HG03520 (cell line): ENCODE measurements around the gene XKR8.

Experiments used
- ATAC-seq: cut with Tn5 transposase; IDR thresholded peaks from one replicate; pipeline ENCODE4 v1.9.1; 2021; ENCODE audit warnings: mild to moderate bottlenecking, moderate library complexity; ENCODE audit not compliant: unreplicated experiment

Gene XKR8

GRCh38 chr1:27959792-27960603 lies at the start of gene XKR8:
Gene XKR8 (plus strand): TSS chr1:27959973. CDS start chr1:27960070, 97 bp downstream.
- no peak for ATAC-seq

- no peak for ATAC-seq
Observed at GRCh38 chr1:27912429-27912828, 47.3 kb upstream of the XKR8 start.

GRCh38 chr1:27915082-27915575 lies 44.6 kb upstream of the XKR8 start:
- ATAC-seq, result no peak

DNA sequence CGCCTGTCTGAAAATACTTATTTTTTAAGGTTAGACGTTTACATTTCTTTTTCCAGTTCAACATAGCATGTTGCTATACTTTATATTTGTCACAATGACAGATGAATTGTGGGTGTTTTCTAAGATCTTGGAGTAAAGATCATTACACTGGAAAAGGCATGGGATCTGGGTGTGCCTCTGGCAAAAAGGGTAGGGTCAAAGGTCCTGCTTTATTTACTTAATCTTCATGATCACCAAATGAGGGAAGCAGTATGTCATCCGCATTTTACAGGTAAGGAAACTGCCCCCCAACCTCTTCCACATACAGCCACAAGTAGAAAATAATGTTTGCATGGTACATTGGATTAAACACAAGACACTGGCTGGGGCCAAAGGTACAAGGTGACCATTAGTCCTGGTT lies 37.5 kb upstream of the XKR8 start:
- ATAC-seq, result no peak

DNA sequence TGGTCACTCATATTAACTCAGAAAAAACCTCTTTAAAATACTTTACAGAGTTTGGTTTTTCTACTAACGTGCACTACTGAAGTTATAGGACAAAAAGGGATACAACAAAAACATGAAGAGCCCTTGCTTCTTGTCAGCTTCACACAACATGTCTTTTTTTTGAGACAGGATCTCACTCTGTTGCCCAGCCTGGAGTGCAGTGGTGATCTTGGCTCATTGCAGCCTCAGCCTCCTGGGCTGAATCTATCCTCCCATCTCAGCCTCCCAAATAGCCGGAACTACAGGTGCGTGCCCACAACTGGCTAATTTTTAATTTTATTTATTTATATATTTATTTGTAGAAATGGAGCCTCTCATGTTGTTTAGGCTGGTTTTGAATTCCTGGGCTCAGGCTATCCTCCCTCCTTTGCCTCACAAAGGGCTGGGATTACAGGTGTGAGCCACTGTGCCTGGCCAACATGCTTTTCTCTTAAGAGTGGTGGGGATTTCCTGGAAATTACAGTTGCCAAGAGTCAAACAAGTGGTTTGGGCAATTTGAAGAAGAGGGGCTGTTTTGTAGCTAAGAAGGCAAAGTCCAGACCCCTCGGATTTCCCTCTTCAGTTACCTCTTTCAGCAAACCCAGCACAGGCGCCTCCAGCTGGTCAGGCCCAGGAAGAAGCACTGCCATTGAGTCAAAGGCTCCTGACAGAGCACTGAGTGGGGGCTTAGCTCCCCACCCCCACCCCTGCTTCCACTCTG lies 31.4 kb upstream of the XKR8 start:
- no peak for ATAC-seq

DNA sequence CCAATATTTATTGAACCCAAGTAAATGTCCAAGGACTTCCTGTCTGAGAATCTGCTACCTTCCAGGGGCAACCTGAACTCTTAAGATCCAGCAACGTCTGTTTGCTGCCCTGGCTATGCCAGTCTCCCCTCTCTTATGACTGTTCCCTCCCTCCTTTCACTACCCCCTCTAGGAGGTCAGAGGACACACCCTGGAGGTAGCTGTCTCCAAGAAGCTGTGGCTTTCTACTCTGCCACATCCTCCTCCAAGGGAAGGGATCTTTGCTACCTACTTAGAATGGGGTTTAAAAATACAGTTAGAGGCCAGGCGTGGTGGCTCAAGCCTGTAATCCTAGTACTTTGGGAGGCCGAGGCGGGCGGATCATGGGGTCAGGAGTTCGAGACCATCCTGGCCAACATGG lies 28.6 kb upstream of the XKR8 start:
- ATAC-seq, result no peak

GRCh38 chr1:27931759-27932158 lies 28.0 kb upstream of the XKR8 start:
- no peak for ATAC-seq

DNA sequence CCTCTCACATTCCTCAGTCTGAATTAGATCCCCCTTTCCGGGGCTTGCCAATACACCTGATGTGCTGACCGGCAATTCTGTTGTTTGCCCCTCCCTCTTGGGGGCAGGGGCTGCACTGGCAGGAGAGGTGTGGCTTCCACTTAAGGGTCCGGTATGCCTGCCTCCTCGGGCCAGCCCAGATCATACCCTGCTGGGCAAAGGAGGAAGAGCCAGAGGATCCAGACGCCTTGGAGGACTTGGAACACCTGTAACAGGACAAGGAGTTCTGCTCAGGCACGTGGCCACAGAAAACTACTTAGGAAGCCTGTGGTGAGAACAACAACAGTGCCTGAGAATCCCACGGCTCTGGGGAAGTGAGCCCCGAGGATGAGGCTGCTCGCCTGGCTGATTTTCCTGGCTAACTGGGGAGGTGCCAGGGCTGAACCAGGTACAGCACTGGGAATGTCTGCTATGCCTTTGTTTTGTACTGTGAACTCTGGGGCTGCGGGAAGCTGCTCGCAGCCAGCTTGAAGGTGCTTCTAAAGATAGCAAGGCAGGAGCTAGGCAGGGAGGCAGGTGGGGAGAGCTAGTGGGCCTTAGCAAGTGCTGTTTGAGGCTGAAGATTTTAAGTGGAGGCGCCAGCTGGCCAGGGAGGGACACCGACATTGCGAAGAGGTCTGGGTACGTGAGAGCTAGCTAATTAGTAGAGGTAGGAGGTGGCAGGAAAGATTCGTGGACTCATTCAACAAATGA lies 24.8 kb upstream of the XKR8 start, which contains the start of gene SMPDL3B:
TSS of gene SMPDL3B (plus strand) at position 183 of the 732 bp plus-strand sequence. CDS start at position 367, 184 bp downstream.
- ATAC-seq, result no peak

GRCh38 chr1:27935721-27936120 lies 24.1 kb upstream of the XKR8 start:
- ATAC-seq, result no peak

DNA sequence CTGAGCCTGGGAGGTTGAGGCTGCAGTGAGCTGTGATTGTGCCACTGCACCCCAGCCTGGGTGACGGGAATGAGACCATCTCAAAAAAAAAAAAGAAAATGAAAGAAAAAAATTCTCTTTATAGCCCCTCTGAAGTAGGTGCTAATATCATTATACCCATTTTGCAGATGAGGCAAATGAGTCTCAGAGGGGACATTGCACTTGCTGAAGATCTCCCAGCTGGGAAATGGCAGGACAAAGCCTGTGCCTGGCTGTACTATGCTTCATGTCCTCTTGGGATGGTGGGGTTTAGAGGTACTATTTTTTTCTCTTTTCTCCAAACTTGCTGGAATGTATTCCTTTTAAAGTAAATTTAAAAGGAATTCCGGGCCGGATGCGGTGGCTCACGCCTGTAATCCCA lies 23.4 kb upstream of the XKR8 start:
- ATAC-seq, result no peak

DNA sequence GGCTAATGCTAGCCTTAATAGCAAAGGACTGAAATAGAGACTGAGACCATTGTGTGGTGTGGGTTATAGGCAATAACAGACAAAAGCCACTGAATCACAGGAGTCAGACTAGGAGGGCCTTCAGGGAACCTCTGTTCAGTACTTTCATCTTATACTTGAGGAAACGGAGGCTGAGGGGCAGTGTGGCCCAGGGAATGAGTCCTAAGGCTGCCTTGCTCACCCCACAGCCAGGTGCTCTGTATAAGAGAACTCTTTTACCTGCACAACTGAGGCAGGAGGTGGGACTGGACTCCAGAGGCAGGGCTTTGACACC lies 22.3 kb upstream of the XKR8 start:
- no peak for ATAC-seq

DNA sequence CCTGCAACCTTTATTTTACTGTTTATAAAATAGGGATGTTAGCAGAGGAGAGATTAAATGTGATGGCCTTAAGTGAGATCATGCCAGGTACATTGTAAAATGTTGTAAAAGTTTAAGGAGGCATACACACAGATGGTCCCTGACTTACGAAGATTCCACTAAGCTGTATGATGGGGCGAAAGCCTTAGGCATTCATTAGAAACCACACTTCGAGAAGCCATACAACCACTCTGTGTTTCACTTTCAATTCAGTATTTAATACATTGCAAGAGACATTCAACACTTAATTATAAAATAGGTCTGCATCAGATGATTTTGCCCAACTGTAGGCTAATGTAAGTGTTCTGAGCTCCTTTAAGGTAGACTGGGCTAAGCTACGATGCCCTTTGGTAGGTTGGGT lies 21.3 kb upstream of the XKR8 start:
- no peak for ATAC-seq

- ATAC-seq, result no peak
Observed at GRCh38 chr1:27940297-27940696, 19.5 kb upstream of the XKR8 start.

DNA sequence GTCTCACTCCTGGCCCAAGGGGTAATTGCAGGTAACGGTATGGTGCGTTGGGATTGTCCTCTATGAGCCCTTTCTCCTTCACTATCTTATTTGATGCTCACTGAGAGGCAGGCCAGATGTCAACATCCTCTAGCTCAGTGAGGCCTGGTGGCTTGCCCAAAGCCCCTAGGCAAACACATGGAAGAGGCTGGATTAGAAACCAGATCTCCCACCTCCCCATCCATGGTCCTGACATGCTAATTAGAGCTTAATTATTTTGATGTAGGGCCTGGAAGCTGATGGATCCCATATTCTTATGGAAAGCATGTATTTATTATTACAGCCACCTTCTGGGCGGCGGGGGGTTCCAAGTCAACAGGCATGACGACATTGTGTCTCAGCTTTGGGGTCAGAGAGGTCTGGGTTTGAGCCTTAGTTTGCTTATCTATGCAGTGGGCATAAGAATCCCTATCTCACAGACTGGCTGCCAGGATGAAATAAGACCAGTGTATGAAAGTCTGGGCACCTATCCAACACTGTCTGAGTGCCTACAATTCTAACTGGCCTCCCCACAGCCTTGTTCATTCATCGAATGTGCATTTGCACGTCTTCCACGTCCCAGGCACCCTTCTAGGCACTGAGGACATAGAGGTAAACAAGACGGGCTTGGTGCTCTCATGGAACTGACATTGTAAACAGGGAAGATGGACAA lies 18.8 kb upstream of the XKR8 start:
- ATAC-seq, result no peak

DNA sequence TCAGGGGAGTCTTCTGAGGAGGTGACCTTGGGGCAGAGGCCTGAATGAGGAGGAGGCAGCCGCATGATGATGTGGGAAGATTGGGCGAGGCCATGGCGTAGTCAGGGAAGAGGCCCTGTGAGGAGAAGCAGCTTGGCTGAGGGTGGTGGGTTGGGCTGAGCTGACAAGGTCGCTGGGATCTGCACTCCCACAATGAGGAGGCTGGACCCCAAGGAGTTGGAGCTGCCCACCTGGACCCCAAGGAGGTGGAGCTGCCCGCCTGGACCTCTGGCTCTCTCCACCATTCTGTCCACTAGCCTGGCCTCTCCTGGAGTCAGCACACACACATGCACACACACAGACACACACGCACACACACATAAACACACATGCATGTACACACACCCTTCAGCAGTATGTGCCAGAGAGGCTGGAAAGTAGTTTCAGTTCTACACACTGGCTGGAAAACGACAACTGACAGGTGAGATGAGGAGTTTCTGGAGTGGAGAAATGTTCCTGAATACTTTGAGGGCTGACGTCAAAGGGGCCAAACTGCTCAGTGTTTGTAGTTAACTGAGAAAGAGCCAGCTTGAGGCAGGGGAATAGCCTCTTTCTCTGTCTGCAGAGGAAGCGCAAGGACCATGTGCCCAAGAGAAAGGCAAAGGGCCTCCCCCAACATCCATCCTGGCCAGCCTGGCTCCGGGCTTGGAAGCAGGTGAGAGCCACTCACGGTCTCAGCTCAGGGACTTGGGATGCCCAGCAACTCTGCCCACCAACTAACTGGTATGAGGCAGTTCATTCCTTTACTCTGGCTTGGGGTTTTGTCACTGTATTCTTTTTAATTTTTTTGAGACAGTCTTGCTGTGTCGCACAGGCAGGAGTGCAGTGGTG lies 17.9 kb upstream of the XKR8 start:
- no peak for ATAC-seq

DNA sequence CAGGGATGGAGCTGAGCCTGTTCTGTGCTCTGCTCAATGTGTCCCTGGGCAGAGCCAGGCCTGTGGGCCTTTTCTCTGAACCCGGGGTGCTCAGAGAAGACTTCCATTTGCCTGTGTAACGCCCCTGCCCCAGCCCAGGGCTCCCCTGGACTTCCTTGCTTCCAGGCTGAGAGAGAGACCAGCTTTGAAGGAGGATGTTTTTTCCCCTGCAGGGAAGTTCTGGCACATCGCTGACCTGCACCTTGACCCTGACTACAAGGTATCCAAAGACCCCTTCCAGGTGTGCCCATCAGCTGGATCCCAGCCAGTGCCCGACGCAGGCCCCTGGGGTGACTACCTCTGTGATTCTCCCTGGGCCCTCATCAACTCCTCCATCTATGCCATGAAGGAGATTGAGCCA lies 14.8 kb upstream of the XKR8 start:
- no peak for ATAC-seq

- ATAC-seq, result no peak
Observed at GRCh38 chr1:27949027-27949426, 10.7 kb upstream of the XKR8 start.

GRCh38 chr1:27951396-27951795 lies 8.4 kb upstream of the XKR8 start:
- ATAC-seq, result no peak

DNA sequence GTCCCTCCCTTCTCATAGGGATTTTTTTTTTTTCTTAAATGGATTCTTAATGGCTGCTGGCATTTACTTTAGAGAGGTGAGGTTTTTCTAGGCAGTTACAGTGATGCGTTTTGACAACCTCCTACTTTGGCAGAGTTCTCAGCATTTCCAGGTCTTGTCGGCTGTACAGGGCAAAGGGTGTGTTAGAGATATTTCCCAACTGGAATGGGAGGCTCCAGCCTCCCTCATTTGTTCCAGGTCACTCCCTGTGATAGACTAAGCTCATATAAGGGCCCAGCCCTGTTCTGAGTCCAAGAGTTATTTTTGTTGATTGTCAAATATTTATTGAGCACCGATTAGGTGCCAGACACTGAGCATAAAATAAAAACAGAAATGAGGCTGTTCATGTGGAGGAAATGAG lies 7.6 kb upstream of the XKR8 start:
- ATAC-seq, result no peak

DNA sequence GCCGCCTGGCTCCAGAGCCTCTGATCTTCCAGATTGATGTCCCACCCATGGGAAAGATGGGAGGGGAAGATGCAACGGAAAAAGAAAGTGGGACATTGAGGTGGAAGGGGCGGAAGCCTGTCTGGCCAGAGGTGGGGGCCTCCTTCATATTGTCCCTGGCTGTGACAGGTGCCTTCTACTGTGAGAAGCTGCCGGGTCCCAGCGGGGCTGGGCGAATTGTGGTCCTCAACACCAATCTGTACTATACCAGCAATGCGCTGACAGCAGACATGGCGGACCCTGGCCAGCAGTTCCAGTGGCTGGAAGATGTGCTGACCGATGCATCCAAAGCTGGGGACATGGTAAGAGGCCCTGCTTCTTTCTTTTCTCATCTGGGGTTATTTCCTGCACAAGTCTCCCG lies 5.6 kb upstream of the XKR8 start:
- ATAC-seq, result no peak
